Astrocyte of the spinal cord (primary cell): ENCODE measurements around the gene ALDH2.
"Not testable (repeated sequence)": the region's sequence is repeated elsewhere in the genome, so short reads cannot be mapped to it uniquely, and the experiment has no call there.

Source experiments
- DNase-seq: peaks from one replicate; pipeline ENCODE4 v3.0.0; 2011; ENCODE audit warnings: low read depth, low spot score
- H3K4me3 ChIP-seq: 2 replicates; pipeline ENCODE4 v1.5.1; 2011; ENCODE audit warnings: low read depth, mild to moderate bottlenecking, low read length, moderate library complexity
- in situ Hi-C: cut with HindIII; loops from 2 replicates; pipeline ENCODE4 v1.10.0; 2017; ENCODE audit warnings: low sequenced_read_pairs
- TF ChIP-seq, protein P1 (sequence below): IDR thresholded peaks from 2 replicates; pipeline ENCODE4 v1.5.1; 2012; ENCODE audit warnings: low read depth, mild to moderate bottlenecking, low read length, inconsistent platforms

Gene ALDH2

DNA sequence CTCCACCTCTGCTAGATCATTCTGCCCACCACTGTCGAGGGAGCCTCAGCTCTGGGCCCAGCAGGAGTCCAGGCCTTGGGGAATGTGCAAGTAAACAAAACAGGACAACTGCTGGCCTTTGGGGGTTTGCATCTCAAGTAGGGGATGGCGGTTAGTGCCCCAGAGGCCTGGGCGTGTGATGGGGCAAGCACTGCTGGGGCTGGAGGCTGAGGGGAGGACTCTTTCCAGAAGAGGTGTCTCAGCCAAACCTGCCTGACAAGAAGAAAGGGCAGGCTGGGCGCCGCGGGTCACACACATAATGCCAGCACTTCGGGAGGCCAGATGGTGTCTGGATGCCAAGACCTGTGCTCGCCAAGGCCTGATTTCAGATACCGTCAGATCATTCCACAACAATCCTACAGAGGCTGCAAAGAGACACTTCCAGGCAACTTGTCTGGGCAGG lies 8.6 kb upstream of the ALDH2 start:
- no peak overlapping the region for H3K4me3 ChIP-seq
- no peak for DNase-seq
- in situ Hi-C loops: no loop called here
- TF ChIP-seq, protein P1, sequence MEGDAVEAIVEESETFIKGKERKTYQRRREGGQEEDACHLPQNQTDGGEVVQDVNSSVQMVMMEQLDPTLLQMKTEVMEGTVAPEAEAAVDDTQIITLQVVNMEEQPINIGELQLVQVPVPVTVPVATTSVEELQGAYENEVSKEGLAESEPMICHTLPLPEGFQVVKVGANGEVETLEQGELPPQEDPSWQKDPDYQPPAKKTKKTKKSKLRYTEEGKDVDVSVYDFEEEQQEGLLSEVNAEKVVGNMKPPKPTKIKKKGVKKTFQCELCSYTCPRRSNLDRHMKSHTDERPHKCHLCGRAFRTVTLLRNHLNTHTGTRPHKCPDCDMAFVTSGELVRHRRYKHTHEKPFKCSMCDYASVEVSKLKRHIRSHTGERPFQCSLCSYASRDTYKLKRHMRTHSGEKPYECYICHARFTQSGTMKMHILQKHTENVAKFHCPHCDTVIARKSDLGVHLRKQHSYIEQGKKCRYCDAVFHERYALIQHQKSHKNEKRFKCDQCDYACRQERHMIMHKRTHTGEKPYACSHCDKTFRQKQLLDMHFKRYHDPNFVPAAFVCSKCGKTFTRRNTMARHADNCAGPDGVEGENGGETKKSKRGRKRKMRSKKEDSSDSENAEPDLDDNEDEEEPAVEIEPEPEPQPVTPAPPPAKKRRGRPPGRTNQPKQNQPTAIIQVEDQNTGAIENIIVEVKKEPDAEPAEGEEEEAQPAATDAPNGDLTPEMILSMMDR: no peak

DNA sequence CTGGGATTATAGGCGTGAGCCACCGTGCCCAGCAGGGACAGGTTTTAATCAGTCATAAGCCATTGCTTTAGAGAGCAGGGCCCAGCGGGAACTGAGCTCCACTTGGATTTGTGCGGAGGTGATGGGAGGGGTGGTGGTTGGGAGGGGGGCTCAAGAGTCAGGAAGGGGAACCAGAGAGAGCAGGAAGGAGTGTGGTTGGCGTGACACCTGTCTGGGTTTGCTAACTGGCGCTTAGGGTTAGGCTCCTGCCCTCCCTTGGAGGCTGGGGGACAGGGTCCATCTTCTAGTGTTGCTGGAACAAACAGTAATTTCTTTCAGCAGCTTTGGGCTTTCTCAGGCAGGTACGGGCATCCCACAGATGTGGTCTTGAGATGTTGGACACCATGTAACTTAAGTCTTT lies 7.5 kb upstream of the ALDH2 start:
- in situ Hi-C loops: no loop called here
- no peak overlapping the region for H3K4me3 ChIP-seq
- TF ChIP-seq, protein P1: no peak
- no peak for DNase-seq

DNA sequence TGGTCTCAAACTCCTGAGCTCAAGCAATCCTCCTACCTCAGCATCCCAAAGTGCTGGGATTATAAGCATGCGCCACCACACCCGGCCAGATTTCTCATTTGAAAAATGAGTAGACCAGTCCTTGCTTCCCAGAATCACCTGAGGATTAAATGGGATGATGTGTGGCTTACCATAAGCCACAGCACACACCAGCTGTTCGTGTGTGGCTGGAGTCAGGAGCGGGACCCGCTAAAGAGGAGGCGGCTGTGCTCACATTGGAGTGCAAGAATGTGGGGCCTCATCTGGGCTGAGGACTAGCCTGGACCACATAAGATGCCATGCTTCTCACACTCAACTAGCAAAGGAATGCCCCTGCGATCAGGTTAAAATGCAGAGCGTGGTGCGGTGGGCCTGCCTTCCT lies 6.7 kb upstream of the ALDH2 start:
- TF ChIP-seq, protein P1: no peak
- DNase-seq: no peak
- in situ Hi-C loops: no loop called here

DNA sequence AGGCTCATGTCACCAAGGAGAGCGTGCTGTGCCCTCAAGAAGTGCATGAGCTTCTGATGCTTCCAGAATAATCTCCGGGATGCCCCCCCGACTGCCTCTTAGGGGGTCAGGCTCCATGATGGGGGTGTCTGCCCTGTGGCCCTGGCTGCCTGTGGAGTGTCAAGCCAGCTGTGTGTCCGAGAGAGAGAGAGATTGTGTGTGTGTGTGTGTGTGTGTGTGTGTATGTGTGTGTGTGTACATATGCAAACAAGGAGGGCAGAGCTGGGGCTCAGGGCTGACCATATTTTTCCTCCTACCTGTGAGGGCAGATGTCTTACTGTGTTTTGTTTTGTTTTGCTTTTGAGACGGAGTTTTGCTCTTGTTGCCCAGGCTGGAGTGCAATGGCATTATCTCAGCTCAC lies 5.6 kb upstream of the ALDH2 start:
- no peak overlapping the region for H3K4me3 ChIP-seq
- TF ChIP-seq, protein P1: no peak
- in situ Hi-C loops: no loop called here
- no peak for DNase-seq

More for the DNA sequence above, 6.7 kb upstream of the ALDH2 start:
- no peak overlapping the region for H3K4me3 ChIP-seq

DNA sequence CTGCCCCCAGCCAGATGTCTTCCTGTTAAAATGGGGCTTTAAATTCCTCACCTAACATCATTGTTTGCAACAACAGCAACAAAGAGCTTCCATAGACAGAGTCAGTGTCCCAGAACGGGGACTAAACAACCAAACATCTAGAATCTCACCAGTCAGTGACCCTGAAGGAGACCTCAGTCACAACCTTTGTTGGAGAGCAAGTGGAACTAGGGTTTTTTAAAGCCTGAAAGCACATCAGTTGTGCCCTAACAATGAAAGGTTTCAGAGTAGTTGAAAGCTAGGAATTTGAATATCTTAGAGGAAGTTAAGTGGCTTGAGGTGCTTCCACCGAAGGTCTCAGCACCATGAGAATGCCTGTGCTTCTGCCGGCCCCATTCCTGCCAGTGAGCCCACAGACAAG lies 5.0 kb upstream of the ALDH2 start:
- H3K4me3 ChIP-seq: no peak overlapping the region
- in situ Hi-C loops: no loop called here
- TF ChIP-seq, protein P1: no peak
- DNase-seq: no peak

DNA sequence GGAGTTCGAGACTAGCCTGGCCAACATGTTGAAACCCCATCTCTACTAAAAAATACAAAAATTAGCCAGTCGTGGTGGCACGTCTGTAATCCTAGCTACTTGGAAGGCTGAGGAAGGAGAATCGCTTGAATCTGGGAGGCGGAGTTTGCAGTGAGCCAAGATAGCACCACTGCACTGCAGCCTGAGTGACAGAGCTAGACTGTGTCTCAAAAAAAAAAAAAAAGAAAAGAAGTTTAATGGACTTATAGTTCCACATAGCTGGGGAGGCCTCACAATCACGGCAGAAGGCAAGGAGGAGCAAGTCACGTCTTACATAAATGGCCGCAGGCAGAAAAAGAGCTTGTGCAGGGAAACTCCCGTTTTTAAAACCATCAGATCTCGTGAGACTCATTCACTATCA lies 3.2 kb upstream of the ALDH2 start:
- DNase-seq, in situ Hi-C loops, H3K4me3 ChIP-seq: not testable (repeated sequence)

DNA sequence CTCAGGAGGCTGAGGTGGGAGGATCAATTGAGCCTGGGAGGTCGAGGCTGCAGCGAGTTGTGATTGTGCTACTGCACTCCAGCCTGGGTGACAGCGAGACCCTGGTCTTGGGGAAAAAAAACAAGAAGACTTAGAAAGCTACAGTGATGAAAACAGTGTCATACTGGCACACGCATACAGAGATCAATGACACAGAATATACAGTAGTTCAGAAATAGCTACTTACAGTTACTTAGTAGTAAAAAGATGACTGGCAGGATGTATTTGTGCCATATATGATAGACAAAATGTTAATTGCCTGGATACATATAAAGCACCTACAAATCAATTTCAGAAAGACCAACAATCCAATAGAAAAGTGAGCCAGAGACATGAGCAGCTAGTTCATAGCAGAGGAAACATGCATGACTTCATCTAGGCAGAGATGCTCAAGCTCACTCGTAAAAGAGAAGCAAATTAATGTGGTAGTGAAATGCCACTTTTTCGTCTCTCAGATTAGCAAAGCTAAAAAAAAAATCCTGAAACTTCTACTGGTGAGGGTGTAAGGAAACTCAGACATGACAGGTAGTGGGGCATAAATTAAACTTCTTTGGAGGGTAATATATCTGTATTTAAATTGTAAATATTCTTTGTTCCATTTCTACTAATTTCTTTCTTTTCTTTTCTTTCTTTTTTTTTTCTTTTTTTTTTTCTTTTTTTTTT lies 2.5 kb upstream of the ALDH2 start:
- no peak overlapping the region for H3K4me3 ChIP-seq
- in situ Hi-C loops: no loop called here
- DNase-seq: no peak
- TF ChIP-seq, protein P1: no peak
